MM.1S (cell line): ENCODE measurements around the gene RNU1-3.
"Not testable (repeated sequence)": the region's sequence is repeated elsewhere in the genome, so short reads cannot be mapped to it uniquely, and the experiment has no call there.

Experiments
- DNase-seq: peaks from one replicate; pipeline ENCODE4 v3.0.0-alpha.2; 2015
- H2AFZ ChIP-seq: fragments of 300-600 bp; sonication (generic); 2 replicates; pipeline ENCODE4 v1.6.0; 2016; ENCODE audit warnings: antibody characterized with exemption, low read length
- H3F3A ChIP-seq: fragments of 300-600 bp; sonication (generic); 2 replicates; pipeline ENCODE4 v1.6.1; 2016; ENCODE audit warnings: mild to moderate bottlenecking, antibody characterized with exemption, low read length, moderate library complexity, mixed read lengths; ENCODE audit not compliant: insufficient read depth
- H3K27ac ChIP-seq: fragments of 300-600 bp; sonication (generic); 2 replicates; pipeline ENCODE4 v1.5.1; 2016; ENCODE audit warnings: mild to moderate bottlenecking, low read length
- H3K27me3 ChIP-seq: fragments of 300-600 bp; sonication (generic); replicated peaks from 2 replicates; pipeline ENCODE4 v1.6.0; 2016; ENCODE audit warnings: low read length; ENCODE audit not compliant: insufficient read depth
- H3K36me3 ChIP-seq: fragments of 300-600 bp; sonication (generic); replicated peaks from 2 replicates; pipeline ENCODE4 v1.6.1; 2016; ENCODE audit warnings: mild to moderate bottlenecking, low read length, mixed read lengths; ENCODE audit not compliant: insufficient read depth
- H3K4me1 ChIP-seq: fragments of 300-600 bp; sonication (generic); 2 replicates; pipeline ENCODE4 v1.6.1; 2016; ENCODE audit warnings: low read length, mixed read lengths
- H3K4me2 ChIP-seq: fragments of 300-600 bp; sonication (generic); 2 replicates; pipeline ENCODE4 v1.6.0; 2016; ENCODE audit warnings: low read depth, low read length
- H3K4me3 ChIP-seq: fragments of 300-600 bp; sonication (generic); 2 replicates; pipeline ENCODE4 v1.5.1; 2016; ENCODE audit warnings: low read length, mixed read lengths
- H3K79me2 ChIP-seq: fragments of 300-600 bp; sonication (generic); 2 replicates; pipeline ENCODE4 v1.6.1; 2016; ENCODE audit warnings: mixed run types, low read length, mixed read lengths
- H3K9ac ChIP-seq: fragments of 300-600 bp; sonication (generic); 2 replicates; pipeline ENCODE4 v1.6.1; 2016; ENCODE audit warnings: low read length, mixed read lengths
- H3K9me2 ChIP-seq: fragments of 300-600 bp; sonication (generic); replicated peaks from 2 replicates; pipeline ENCODE4 v1.6.1; 2016; ENCODE audit warnings: mild to moderate bottlenecking, low read length, mixed read lengths; ENCODE audit not compliant: insufficient read depth
- H3K9me3 ChIP-seq: fragments of 300-600 bp; sonication (generic); replicated peaks from 2 replicates; pipeline ENCODE4 v1.6.1; 2016; ENCODE audit warnings: mild to moderate bottlenecking, low read length, mixed read lengths; ENCODE audit not compliant: insufficient read depth
- H4K20me1 ChIP-seq: fragments of 300-600 bp; sonication (generic); 2 replicates; pipeline ENCODE4 v1.6.1; 2016; ENCODE audit warnings: mild to moderate bottlenecking, low read length, moderate library complexity, mixed read lengths; ENCODE audit not compliant: insufficient read depth
- CTCF ChIP-seq: fragments of 300-600 bp; sonication (generic); IDR thresholded peaks from 2 replicates; pipeline ENCODE4 v1.5.1; 2016; ENCODE audit warnings: antibody characterized with exemption, low read length, mixed read lengths
- EZH2 ChIP-seq: fragments of 300-600 bp; sonication (generic); optimal IDR thresholded peaks from 2 replicates; pipeline ENCODE3; 2017; ENCODE audit warnings: low read depth, mild to moderate bottlenecking, antibody characterized with exemption, low read length, mixed read lengths
- EZH2phosphoT487 ChIP-seq: fragments of 300-600 bp; sonication (generic); IDR thresholded peaks from 2 replicates; pipeline ENCODE4 v1.6.1; 2018; ENCODE audit warnings: antibody characterized with exemption, low read length

Gene RNU1-3

GRCh38 chr1:16644482-16645270 lies 22.1 kb downstream of the RNU1-3 start:
- TF ChIP-seq CTCF, result peak; percentile 64
- H3K9me3 ChIP-seq, H3F3A ChIP-seq, H4K20me1 ChIP-seq, H3K9me2 ChIP-seq, H3K27me3 ChIP-seq, H3K36me3 ChIP-seq: not testable (repeated sequence)
- Histone ChIP-seq H3K27ac (peak overlapping the region; percentile 23; the same call in 1 of the 2 replicates), H3K4me3 (peak overlapping the region; percentile 77), H3K4me2 (peak overlapping the region; percentile 87), H3K79me2 (peaks cover 36% of the 10 kb centered on the region), H3K4me1 (peaks cover 15% of the 10 kb centered on the region), H2AFZ (peak overlapping the region; percentile 88), H3K9ac (peak overlapping the region; percentile 75)
- DNase-seq, result peak; percentile 99

GRCh38 chr1:16644193-16644481 lies 22.6 kb downstream of the RNU1-3 start:
- Histone ChIP-seq H3K9me3 (no peaks in the 10 kb centered on the region), H3K27ac (peak overlapping the region; percentile 23; the same call in 1 of the 2 replicates), H3K4me1 (peaks cover 15% of the 10 kb centered on the region), H2AFZ (peak overlapping the region; percentile 88), H3K79me2 (peaks cover 42% of the 10 kb centered on the region), H3K4me2 (peak overlapping the region; percentile 87), H3K9ac (peak overlapping the region; percentile 75), H3K9me2 (no peaks in the 10 kb centered on the region), H3K36me3 (no peaks in the 10 kb centered on the region), H3K4me3 (peak overlapping the region; percentile 77), H3F3A (peaks cover 4% of the 10 kb centered on the region; the same call in 1 of the 2 replicates), H4K20me1 (no peaks in the 10 kb centered on the region), H3K27me3 (no peaks in the 10 kb centered on the region)
- DNase-seq, result no peak
- TF ChIP-seq CTCF (no peak), EZH2 (no peak), EZH2phosphoT487 (no peak)

- Histone ChIP-seq H3K4me3 (peak overlapping the region; percentile 77), H2AFZ (peak overlapping the region; percentile 88), H3K4me1 (peaks cover 15% of the 10 kb centered on the region), H3K4me2 (peak overlapping the region; percentile 87), H3K9ac (peak overlapping the region; percentile 75), H3K79me2 (peaks cover 44% of the 10 kb centered on the region)
- H3K36me3 ChIP-seq, H3K9me3 ChIP-seq, H4K20me1 ChIP-seq, H3F3A ChIP-seq, H3K27me3 ChIP-seq, H3K27ac ChIP-seq, H3K9me2 ChIP-seq: not testable (repeated sequence)
- DNase-seq, result peak; percentile 39
These were observed 23.1 kb downstream of the RNU1-3 start for GRCh38 chr1:16643476-16644192.

- H2AFZ ChIP-seq, H3K9ac ChIP-seq, H3F3A ChIP-seq, H3K4me3 ChIP-seq, H4K20me1 ChIP-seq, H3K36me3 ChIP-seq, DNase-seq, H3K9me2 ChIP-seq, H3K9me3 ChIP-seq, H3K27ac ChIP-seq, H3K27me3 ChIP-seq: not testable (repeated sequence)
- Histone ChIP-seq H3K4me2 (peak overlapping the region; percentile 87; the same call in 1 of the 2 replicates), H3K79me2 (peaks cover 44% of the 10 kb centered on the region), H3K4me1 (peaks cover 15% of the 10 kb centered on the region)
These were observed 23.7 kb downstream of the RNU1-3 start for GRCh38 chr1:16643001-16643411.

- not testable (repeated sequence) for H3K27ac ChIP-seq, H4K20me1 ChIP-seq, H3K4me2 ChIP-seq, H3K9me3 ChIP-seq, H3K9ac ChIP-seq, H3K36me3 ChIP-seq, DNase-seq, H3K27me3 ChIP-seq, H3F3A ChIP-seq, H2AFZ ChIP-seq, H3K4me3 ChIP-seq, H3K9me2 ChIP-seq
- H3K4me1 ChIP-seq, result peaks cover 15% of the 10 kb centered on the region
- H3K79me2 ChIP-seq, result peaks cover 44% of the 10 kb centered on the region
These were observed 24.5 kb downstream of the RNU1-3 start for GRCh38 chr1:16642025-16642966.
